HG02763 (cell line): ENCODE results near the gene ARHGAP5.

ENCODE experiments used
- ATAC-seq: cut with Tn5 transposase; IDR thresholded peaks from one replicate; pipeline ENCODE4 v1.9.1; 2021; ENCODE audit warnings: mild to moderate bottlenecking, moderate library complexity; ENCODE audit not compliant: unreplicated experiment

ARHGAP5 gene

GRCh38 chr14:32169191-32169590 is 92.1 kb downstream of the ARHGAP5 start:
- no peak for ATAC-seq

GRCh38 chr14:32171469-32171868 is 94.4 kb downstream of the ARHGAP5 start:
- no peak for ATAC-seq

DNA sequence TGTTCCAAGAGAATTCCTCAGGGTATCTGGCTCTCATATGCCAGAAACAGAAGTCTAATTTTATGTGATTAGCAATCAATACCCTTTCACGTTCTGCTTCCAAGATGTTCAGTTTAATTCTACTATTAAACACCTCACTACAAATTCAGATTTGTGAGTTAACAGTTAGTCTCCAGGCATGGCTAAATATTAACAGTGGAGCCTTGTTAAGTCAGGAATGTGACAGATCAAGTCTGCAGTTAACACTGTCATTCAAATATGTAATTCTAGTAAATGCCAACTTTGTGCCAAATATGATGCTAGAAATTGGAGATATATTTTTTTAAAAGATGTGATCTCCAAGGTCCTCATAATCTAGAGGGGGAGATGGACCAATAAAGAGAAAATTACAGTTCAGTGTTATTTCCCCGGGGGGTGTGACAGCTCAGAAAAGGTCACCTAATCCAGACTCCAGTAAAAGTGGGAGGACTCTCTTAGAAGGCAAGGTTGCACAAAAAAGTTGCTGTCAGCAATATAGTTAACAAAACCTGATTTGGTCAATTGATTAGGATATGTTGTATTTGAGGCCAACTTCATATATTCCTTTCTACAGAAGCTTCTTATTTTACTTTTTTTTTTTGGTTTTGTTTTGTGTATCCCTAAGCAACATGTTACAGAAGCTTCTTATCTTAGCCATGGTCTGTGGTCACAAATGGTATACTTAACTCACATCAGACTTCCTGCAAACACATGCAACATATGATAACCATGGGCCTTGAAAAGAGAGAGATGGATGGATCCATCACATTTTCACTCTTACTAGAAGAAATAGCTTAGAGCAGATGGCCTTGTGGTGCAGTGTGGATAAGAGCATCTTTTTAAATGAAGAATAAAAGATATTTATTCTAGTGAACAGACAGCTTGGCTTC is 106.3 kb downstream of the ARHGAP5 start:
- ATAC-seq, result no peak

- ATAC-seq, result no peak
Observed at GRCh38 chr14:32185097-32185496, 108.0 kb downstream of the ARHGAP5 start.

GRCh38 chr14:32186248-32186647 is 109.1 kb downstream of the ARHGAP5 start:
- peak; percentile 48 for ATAC-seq

DNA sequence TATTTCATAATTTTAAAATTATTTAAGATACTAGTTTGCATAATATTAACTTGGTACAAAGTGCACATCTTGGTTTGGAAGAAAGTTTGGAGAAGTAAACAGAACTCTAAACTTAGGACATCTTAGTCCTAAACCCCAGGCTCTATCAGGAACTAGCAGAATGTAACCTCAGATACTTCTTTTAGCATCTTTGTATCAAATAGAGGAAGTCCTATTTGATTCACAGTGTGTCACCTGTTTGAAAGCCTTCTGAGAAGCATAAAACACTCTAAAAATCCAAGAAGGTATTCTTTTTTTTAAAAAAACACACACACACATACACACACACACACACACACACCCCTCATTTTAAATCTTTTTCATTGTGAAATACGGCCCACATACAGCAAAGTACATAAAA is 112.7 kb downstream of the ARHGAP5 start:
- no peak for ATAC-seq

GRCh38 chr14:32190673-32191072 is 113.6 kb downstream of the ARHGAP5 start:
- ATAC-seq, result no peak

DNA sequence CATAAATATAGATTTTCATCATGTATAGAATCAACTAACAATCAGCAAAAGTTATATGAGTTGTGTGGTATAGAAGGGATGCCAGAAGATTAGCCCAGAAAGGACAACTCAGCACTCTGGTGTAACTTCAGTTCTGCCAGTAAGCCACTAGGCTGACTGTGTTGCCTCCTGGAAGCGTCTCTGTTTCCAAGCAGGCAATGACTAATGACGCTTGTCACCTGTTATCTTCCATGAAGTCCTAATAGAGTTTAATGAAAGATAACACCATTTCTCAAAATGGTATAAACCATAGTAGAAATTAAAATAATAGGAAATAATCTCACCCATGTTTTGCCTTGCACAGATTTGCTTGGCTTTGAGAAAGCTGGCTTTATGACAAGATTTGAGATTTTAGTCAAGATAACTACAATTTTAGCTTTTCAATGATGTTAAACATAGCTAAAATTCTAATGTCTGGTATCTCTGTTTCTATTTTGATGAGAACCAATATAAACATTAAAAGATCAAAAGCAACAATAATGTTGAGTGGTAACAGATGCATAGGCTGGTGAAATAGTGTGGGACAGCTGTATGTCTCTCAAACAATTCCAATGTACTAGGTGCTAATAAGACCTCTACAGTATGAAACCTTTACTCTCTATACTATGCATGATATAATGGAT is 115.7 kb downstream of the ARHGAP5 start:
- ATAC-seq, result no peak

GRCh38 chr14:32193532-32193931 is 116.4 kb downstream of the ARHGAP5 start:
- ATAC-seq, result no peak

GRCh38 chr14:32195636-32196035 is 118.5 kb downstream of the ARHGAP5 start:
- no peak for ATAC-seq

- no peak for ATAC-seq
Observed at GRCh38 chr14:32197919-32198318, 120.8 kb downstream of the ARHGAP5 start.

GRCh38 chr14:32200368-32201192 is 123.5 kb downstream of the ARHGAP5 start:
- ATAC-seq, result no peak

DNA sequence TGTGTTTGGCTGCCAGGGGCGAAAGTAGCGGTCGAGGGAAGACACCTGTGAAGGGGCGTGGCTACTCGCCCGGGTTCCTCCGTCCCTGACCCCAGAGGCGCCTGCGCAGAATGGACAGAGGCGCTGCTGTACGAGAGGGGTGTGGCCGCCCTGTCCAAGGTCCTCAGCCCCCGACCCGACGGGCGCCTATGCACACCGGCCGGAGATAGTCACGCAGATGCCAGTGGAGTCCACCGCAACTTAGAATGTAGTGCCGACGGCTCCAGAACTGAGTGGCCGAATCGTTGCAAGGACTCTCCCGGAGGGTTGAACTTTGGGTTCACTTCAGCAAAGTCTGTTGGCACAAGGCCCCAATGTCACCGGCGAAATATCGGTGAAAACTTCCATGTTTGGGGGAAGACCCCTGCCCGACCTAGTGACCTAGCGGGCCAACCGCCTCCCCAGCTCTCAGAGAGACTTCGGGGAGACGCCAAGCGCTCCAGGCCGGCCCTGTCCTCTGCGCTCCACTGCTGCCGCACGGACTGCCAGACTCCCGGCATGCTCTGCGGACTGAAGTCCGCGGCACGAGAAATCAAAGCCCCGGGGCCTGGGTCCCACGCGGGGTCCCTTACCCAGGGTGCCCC is 124.2 kb downstream of the ARHGAP5 start:
- ATAC-seq, result peak; percentile 64

- no peak for ATAC-seq
Observed at GRCh38 chr14:32201816-32202490, 124.8 kb downstream of the ARHGAP5 start, which contains the start of gene RNU6-7. TSS of gene RNU6-7 (plus strand) at chr14:32202045.

DNA sequence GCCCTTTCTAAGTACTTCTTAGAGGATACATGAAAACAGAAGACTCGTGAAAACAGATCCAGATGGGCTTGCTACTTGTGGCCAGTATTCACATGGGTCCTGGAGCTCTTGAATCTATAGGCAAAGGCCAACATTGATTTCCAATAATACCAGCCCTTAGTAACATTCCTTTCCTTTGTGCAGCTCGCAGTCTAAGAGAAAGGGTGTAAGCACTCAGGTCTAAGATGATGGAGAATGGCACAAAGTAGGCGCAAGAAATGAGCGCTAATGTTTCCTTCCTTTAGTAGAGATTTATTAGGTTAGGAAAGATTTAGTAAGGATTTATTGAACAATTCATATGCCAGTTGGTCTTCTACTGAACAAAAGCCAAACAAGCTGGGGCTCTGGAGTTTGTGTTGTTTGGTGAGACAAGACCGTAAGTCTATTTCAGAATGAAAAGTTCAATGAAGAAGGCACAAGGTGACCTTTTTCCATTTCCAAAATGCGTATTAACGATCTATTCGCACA is 125.4 kb downstream of the ARHGAP5 start:
- ATAC-seq, result no peak

DNA sequence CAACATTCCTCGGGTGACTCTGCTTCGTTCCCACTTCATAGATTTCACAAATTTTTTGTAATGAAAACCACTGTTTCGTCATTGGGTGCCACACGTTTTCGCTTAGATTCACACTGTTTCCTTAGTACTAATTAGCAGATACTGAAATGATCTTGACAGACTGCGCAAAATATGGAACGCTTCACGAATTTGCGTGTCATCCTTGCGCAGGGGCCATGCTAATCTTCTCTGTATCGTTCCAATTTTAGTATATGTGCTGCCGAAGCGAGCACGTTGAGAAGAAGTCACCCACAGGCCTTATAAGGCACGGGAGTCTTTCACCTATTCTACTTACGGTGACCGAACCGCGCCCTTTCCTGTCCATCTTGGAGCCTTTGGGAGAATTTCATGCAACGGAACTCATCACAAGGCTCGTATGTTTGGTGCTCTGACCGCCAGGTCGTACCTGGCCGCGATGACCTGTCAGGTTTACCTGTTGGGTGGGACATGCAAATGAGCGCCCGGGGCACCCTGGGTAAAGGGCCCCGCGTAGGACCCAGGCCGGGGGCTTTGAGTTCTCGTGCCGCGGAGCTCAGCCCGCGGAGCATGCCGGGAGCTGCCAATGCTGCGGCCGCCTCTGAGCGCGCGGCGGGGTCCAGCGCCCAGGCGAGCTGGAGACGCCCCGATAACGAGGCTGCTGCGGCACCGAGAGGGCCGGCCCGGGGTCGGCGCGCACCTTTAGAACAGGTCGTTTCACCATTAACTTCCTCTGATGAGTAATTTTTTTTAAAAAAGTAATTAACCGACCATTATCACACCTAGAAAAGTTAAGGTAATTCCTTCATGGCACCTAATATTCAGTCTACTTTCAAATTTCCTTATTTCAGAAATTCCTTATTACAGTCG is 126.1 kb downstream of the ARHGAP5 start, which contains the start of gene RNU6-8:
RNU6-8 (minus strand) TSS at position 272 of the 885 bp plus-strand sequence.
- peak; percentile 66 for ATAC-seq

DNA sequence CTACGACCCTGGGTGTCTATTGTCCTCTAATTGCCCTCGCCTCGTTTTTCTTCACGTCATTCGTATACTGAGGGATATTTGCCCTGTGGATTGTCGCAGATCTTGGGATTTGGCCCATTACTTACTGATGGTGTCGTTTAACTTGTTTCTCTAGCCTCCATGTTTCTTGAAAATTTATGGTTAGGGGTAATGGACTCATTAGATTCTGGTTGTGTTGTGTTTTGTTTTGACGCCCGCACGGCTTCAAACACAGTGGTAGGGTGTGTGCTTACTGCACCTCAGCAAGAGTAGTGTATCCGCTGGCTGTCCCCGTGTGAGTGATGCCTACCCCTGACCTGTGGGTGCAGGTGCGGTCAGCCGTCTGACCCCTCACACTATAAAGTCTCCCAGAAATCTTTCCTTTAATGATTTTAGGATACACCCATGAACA is 126.8 kb downstream of the ARHGAP5 start:
- ATAC-seq, result no peak

DNA sequence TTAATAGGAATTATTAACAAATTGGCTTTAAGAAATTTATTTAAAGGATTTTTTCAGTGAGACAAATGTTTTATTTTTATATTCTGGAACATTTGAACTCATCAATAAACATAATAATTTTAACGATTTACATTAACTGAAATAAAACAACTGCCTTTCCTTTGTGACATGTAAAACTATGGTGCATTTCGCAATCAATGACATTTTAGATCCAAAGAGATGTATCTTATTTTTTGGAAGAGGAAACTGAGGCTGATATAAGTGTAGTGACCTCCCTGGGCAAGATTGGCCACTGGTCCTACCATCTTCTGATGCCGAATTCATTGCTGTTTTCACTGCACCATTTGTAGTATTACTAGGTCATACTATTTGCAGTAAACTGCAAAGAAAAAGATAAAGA is 128.4 kb downstream of the ARHGAP5 start:
- ATAC-seq, result no peak

GRCh38 chr14:32205984-32206383 is 128.9 kb downstream of the ARHGAP5 start:
- no peak for ATAC-seq
